Spleen (tissue), 11 donors: Measurements from ENCODE around the gene KCNQ1. TPM values are rescaled to one million over a fixed set of nuclear protein-coding genes. Genes with fewer than 3 reads are reported as not detected.

ENCODE experiments used
- DNase-seq: peaks from one replicate; pipeline ENCODE4 v3.0.0-alpha.2; 2020
- H3K27ac ChIP-seq, 8 donors: fragments of 200-600 bp; sonication (generic) in 7 of 8; 1 replicate in 4 of 8; 2 replicates in 4 of 8; pipeline versions ENCODE4 v1.5.0 to v1.8.0; 2016 to 2021; ENCODE audit warnings: inconsistent platforms in 4 of 8, mild to moderate bottlenecking in 4 of 8, moderate library complexity in 1 of 8
- H3K27me3 ChIP-seq, 7 donors: fragments of 200-600 bp; sonication (generic) in 6 of 7; replicated peaks in 1 of 7; 1 replicate in 4 of 7; 2 replicates in 3 of 7; pipeline versions ENCODE4 v1.5.0 to v1.8.0; 2016 to 2021; ENCODE audit warnings: inconsistent platforms in 3 of 7, mild to moderate bottlenecking in 1 of 7
- H3K36me3 ChIP-seq, 6 donors: fragments of 200-600 bp; sonication (generic) in 5 of 6; 1 replicate in 4 of 6; 2 replicates in 2 of 6; pipeline versions ENCODE4 v1.5.0 to v1.8.0; 2016 to 2021; ENCODE audit warnings: inconsistent platforms in 2 of 6
- H3K4me1 ChIP-seq, 6 donors: fragments of 200-600 bp; sonication (generic) in 5 of 6; 1 replicate in 3 of 6; 2 replicates in 3 of 6; pipeline versions ENCODE4 v1.5.0 to v1.8.0; 2016 to 2021; ENCODE audit warnings: inconsistent platforms in 3 of 6
- H3K4me3 ChIP-seq, 8 donors: fragments of 200-600 bp; sonication (generic) in 7 of 8; 1 replicate in 4 of 8; 2 replicates in 4 of 8; pipeline versions ENCODE4 v1.5.0 to v1.8.0; 2016 to 2021; ENCODE audit warnings: inconsistent platforms in 4 of 8, mild to moderate bottlenecking in 4 of 8, moderate library complexity in 2 of 8
- H3K9me3 ChIP-seq, 8 donors: fragments of 200-600 bp; sonication (generic) in 7 of 8; 1 replicate in 4 of 8; 2 replicates in 4 of 8; pipeline versions ENCODE4 v1.5.0 to v1.8.0; 2016 to 2021; ENCODE audit warnings: inconsistent platforms in 4 of 8
- CTCF ChIP-seq, 11 experiments: fragments of 200-600 bp in 7 of 11; fragments of 450-650 bp in 4 of 11; sonication (generic) in 4 of 11; IDR thresholded peaks in 8 of 11; conservative IDR thresholded peaks in 3 of 11; 1 replicate in 7 of 11; 2 replicates in 4 of 11; pipeline versions ENCODE4 v1.4.0 to v1.8.0; 2016 to 2021; ENCODE audit warnings: antibody characterized with exemption in 11 of 11, inconsistent platforms in 4 of 11, mild to moderate bottlenecking in 1 of 11
- POLR2A ChIP-seq, 3 donors: fragments of 450-650 bp; IDR thresholded peaks; one replicate each; pipeline ENCODE4 v1.5.1; 2017; ENCODE audit warnings: antibody characterized with exemption in 3 of 3, mild to moderate bottlenecking in 1 of 3
- POLR2AphosphoS5 ChIP-seq, 3 donors: sonication (generic); formaldehyde crosslinking; IDR thresholded peaks; one replicate each; pipeline ENCODE4 v1.5.1; 2017; ENCODE audit warnings: antibody characterized with exemption in 3 of 3
- WGBS, 5 donors: extraction: QIAGEN DNeasy Blood & Tissue Kit in 3 of 5; methylation state at CpG; one replicate each; pipeline versions ENCODE4 v1.1.5 to v1.1.7; 2013 to 2018; 5-methylcytosine and 5-hydroxymethylcytosine counted together
- intact Hi-C: fragments of 100-400 bp; cut with DNase I; formaldehyde crosslinking; loops from one replicate; pipeline ENCODE4 v1.15.0; 2023; ENCODE audit warnings: low total_unique reads
- polyA plus RNA-seq, 3 donors: library from polyadenylated mRNA; stranded (reverse); fragments of 200-250 nt; gene quantifications; one replicate each; pipeline ENCODE4 v1.2.1, GENCODE V29; 2013
- total RNA-seq, 7 donors: library from RNA; depleted of rRNA in 3 of 7; stranded (reverse); fragments of >200 nt in 3 of 7; fragmentation: NEBNext Ultra II Directional in 4 of 7; extraction: Animal tissue kit (Norgen Biotek cat#: 25700) in 4 of 7; gene quantifications; one replicate each; pipeline versions ENCODE4 v1.1.0 to v1.2.1, GENCODE V29; 2016 to 2021
- donor health status: healthy with polysubstance abuse.
- donor health status: DM: no; HTN: no; CAD: no; lungs with moderate emphysema.
- donor health status: DM: no; HTN: no; CAD: no.
- donor health status: Bipolar disorder and iron deficiency.
- donor health status: healthy.
- donor health status: DM: no; HTN: no; CAD: no.
- donor health status: DM: yes; HTN: yes; CAD: no.

Gene KCNQ1
- total and polyA plus RNA-seq, 10 donors: 3.3 to 21.6 (median 13.5) TPM

- WGBS, 5 donors: 82 to 92% (median 91%) methylated on average over 28 of the region's 28 CpGs
- Histone ChIP-seq H3K27me3 (no peaks in the 10 kb centered on the region), H3K36me3 (no peaks in the 10 kb centered on the region), H3K4me3 (no peak overlapping the region), H3K27ac (no peak overlapping the region), H3K9me3 (no peaks in the 10 kb centered on the region), H3K4me1 (peaks cover 0 to 16% (median 0%) of the 10 kb centered on the region in 6 donors)
- intact Hi-C loops: no loop called here
- no peak for TF ChIP-seq POLR2A (IDR thresholded peaks at IDR 0.05)
- no peak for TF ChIP-seq POLR2AphosphoS5 (IDR thresholded peaks at IDR 0.05)
- no peak for TF ChIP-seq CTCF (IDR thresholded peaks at IDR 0.05 in 8 of 11, conservative IDR thresholded peaks at IDR 0.05 in 3 of 11)
- peak; percentile 54 for DNase-seq
These were observed 118.6 kb downstream of the KCNQ1 start for GRCh38 chr11:2563213-2564007.

GRCh38 chr11:2564008-2564530 lies 119.3 kb downstream of the KCNQ1 start:
- DNase-seq: no peak

GRCh38 chr11:2564588-2565425 lies 120.0 kb downstream of the KCNQ1 start:
- Histone ChIP-seq H3K4me1 (peaks cover 0 to 14% (median 0%) of the 10 kb centered on the region in 6 donors), H3K4me3 (no peak overlapping the region), H3K27me3 (no peaks in the 10 kb centered on the region), H3K27ac (no peak overlapping the region), H3K9me3 (no peaks in the 10 kb centered on the region), H3K36me3 (no peaks in the 10 kb centered on the region)
- TF ChIP-seq CTCF (IDR thresholded peaks at IDR 0.05 in 8 of 11, conservative IDR thresholded peaks at IDR 0.05 in 3 of 11) (no peak), POLR2A (IDR thresholded peaks at IDR 0.05) (no peak), POLR2AphosphoS5 (IDR thresholded peaks at IDR 0.05) (no peak)
- 82 to 89% (median 85%) methylated on average over 16 of the region's 16 CpGs for WGBS, 5 donors
- no peak for DNase-seq
- intact Hi-C loops: no loop called here

More at GRCh38 chr11:2564008-2564530, 119.3 kb downstream of the KCNQ1 start:
- H3K9me3 ChIP-seq: no peaks in the 10 kb centered on the region
- WGBS, 5 donors: 92 to 95% (median 93%) methylated on average over 12 to 14 of the region's 14 CpGs
- intact Hi-C loops: no loop called here
- H3K4me1 ChIP-seq: peaks cover 0 to 14% (median 0%) of the 10 kb centered on the region in 6 donors
- H3K27ac ChIP-seq: no peak overlapping the region
- no peak for TF ChIP-seq POLR2A (IDR thresholded peaks at IDR 0.05)
- no peak for TF ChIP-seq CTCF (IDR thresholded peaks at IDR 0.05 in 8 of 11, conservative IDR thresholded peaks at IDR 0.05 in 3 of 11)
- TF ChIP-seq POLR2AphosphoS5 (IDR thresholded peaks at IDR 0.05): no peak
- H3K36me3 ChIP-seq: no peaks in the 10 kb centered on the region
- H3K4me3 ChIP-seq: no peak overlapping the region
- H3K27me3 ChIP-seq: no peaks in the 10 kb centered on the region
